Osteoblast (primary cell): ENCODE data around the gene GARIN5B. TPM values are rescaled to one million over a fixed set of nuclear protein-coding genes. Genes with fewer than 3 reads are reported as not detected.
A peak's percentile ranks its signal among the peaks of the same experiment; 100 is the strongest.

ENCODE experiments used
- DNase-seq: peaks from one replicate; pipeline ENCODE4 v3.0.0; 2011; ENCODE audit warnings: low spot score, mixed read lengths; ENCODE audit not compliant: insufficient read length; ENCODE audit errors: missing footprints
- H2AFZ ChIP-seq: 2 replicates; pipeline ENCODE4 v1.6.0; 2011; ENCODE audit warnings: mild to moderate bottlenecking, low read length
- H3K27ac ChIP-seq: 2 replicates; pipeline ENCODE4 v1.5.1; 2011; ENCODE audit warnings: mild to moderate bottlenecking, low read depth, low read length, moderate library complexity
- H3K27me3 ChIP-seq: 2 replicates; pipeline ENCODE4 v1.6.0; 2012; ENCODE audit warnings: mild to moderate bottlenecking, control low read depth, inconsistent platforms, low read length, moderate library complexity; ENCODE audit not compliant: insufficient read depth
- H3K36me3 ChIP-seq: 2 replicates; pipeline ENCODE4 v1.5.1; 2011; ENCODE audit warnings: mild to moderate bottlenecking, low read length, control low read depth, moderate library complexity; ENCODE audit not compliant: insufficient read depth
- H3K4me1 ChIP-seq: 2 replicates; pipeline ENCODE4 v1.5.1; 2011; ENCODE audit warnings: mild to moderate bottlenecking, low read length, control low read depth, moderate library complexity; ENCODE audit not compliant: insufficient read depth
- H3K4me2 ChIP-seq: 2 replicates; pipeline ENCODE4 v1.6.0; 2011; ENCODE audit warnings: mild to moderate bottlenecking, low read length; ENCODE audit not compliant: insufficient read depth
- H3K4me3 ChIP-seq: fragments of 200-600 bp; sonication (generic); 3 replicates; pipeline ENCODE4 v1.5.1; 2012; ENCODE audit warnings: mild to moderate bottlenecking, low read length, inconsistent platforms; ENCODE audit not compliant: insufficient read depth
- H3K79me2 ChIP-seq: 2 replicates; pipeline ENCODE4 v1.6.0; 2012; ENCODE audit warnings: mild to moderate bottlenecking, low read length, control low read depth, inconsistent platforms; ENCODE audit not compliant: insufficient read depth
- H3K9me3 ChIP-seq: 2 replicates; pipeline ENCODE4 v1.5.1; 2011; ENCODE audit warnings: low read depth, low read length, control low read depth
- H4K20me1 ChIP-seq: 2 replicates; pipeline ENCODE4 v1.6.0; 2012; ENCODE audit warnings: mild to moderate bottlenecking, low read length, control low read depth; ENCODE audit not compliant: insufficient read depth
- CTCF ChIP-seq: IDR thresholded peaks from 2 replicates; pipeline ENCODE4 v1.5.1; 2011; ENCODE audit warnings: mild to moderate bottlenecking, low read depth, low read length, moderate library complexity; ENCODE audit errors: extremely low read depth
- total RNA-seq: library from RNA; depleted of rRNA; stranded (reverse); fragments of >200 nt; gene quantifications from 2 replicates; pipeline ENCODE4 v1.2.3, GENCODE V29; 2012

GARIN5B gene
- total RNA-seq, 1 donor = not detected

- H3K27me3 ChIP-seq = no peaks in the 10 kb centered on the region
- H3K79me2 ChIP-seq = no peaks in the 10 kb centered on the region
- H3K4me2 ChIP-seq = no peak overlapping the region
- H3K9me3 ChIP-seq = no peaks in the 10 kb centered on the region
- no peak overlapping the region for H3K27ac ChIP-seq
- no peak overlapping the region for H2AFZ ChIP-seq
- H3K36me3 ChIP-seq = peaks cover 9% of the 10 kb centered on the region
- peak; percentile 73 for DNase-seq
- H3K4me3 ChIP-seq = no peak overlapping the region
- no peaks in the 10 kb centered on the region for H3K4me1 ChIP-seq
- no peak for TF ChIP-seq CTCF
- H4K20me1 ChIP-seq = no peaks in the 10 kb centered on the region
Observed at GRCh38 chr19:55311797-55312196, 51.3 kb downstream of the GARIN5B start.

- H3K27me3 ChIP-seq = no peaks in the 10 kb centered on the region
- no peak overlapping the region for H3K4me2 ChIP-seq
- DNase-seq = peak; percentile 62
- no peaks in the 10 kb centered on the region for H4K20me1 ChIP-seq
- no peaks in the 10 kb centered on the region for H3K4me1 ChIP-seq
- no peak for TF ChIP-seq CTCF
- no peak overlapping the region for H3K4me3 ChIP-seq
- H3K36me3 ChIP-seq = peaks cover 13% of the 10 kb centered on the region
- no peaks in the 10 kb centered on the region for H3K79me2 ChIP-seq
- H2AFZ ChIP-seq = no peak overlapping the region
- no peaks in the 10 kb centered on the region for H3K9me3 ChIP-seq
- H3K27ac ChIP-seq = no peak overlapping the region
Observed at GRCh38 chr19:55311397-55311796, 51.7 kb downstream of the GARIN5B start.

- Histone ChIP-seq H2AFZ (no peak overlapping the region), H4K20me1 (no peaks in the 10 kb centered on the region), H3K9me3 (no peaks in the 10 kb centered on the region), H3K4me2 (no peak overlapping the region), H3K4me1 (no peaks in the 10 kb centered on the region), H3K4me3 (no peak overlapping the region), H3K36me3 (peaks cover 22% of the 10 kb centered on the region), H3K27me3 (no peaks in the 10 kb centered on the region), H3K79me2 (no peaks in the 10 kb centered on the region), H3K27ac (no peak overlapping the region)
- DNase-seq = peak; percentile 80
- no peak for TF ChIP-seq CTCF
Observed at GRCh38 chr19:55310498-55310897, 52.6 kb downstream of the GARIN5B start.

DNA sequence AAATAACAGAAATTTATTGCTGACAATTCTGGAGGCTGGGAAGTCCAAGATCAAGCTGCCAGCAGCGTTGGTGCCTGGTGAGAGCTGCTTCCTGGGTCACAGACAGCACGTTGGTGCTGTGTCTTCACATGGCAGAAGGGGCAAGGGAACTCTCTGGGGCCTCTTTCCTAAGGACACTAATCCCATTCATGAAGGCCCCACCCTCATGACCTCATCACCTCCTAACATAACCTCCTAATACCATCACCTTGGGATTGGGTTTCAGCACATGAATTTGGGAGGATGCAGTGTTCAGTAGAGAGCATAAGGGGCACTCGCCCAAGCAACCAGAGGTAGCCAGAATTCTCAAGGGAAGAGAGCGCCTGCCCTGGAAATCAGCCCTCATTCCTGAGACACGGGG is 53.6 kb downstream of the GARIN5B start:
- Histone ChIP-seq H3K9me3 (no peaks in the 10 kb centered on the region), H4K20me1 (no peaks in the 10 kb centered on the region), H3K4me3 (no peak overlapping the region), H3K4me1 (no peaks in the 10 kb centered on the region), H3K79me2 (no peaks in the 10 kb centered on the region), H3K27me3 (no peaks in the 10 kb centered on the region), H3K36me3 (peaks cover 25% of the 10 kb centered on the region), H2AFZ (no peak overlapping the region), H3K27ac (no peak overlapping the region), H3K4me2 (no peak overlapping the region)
- no peak for TF ChIP-seq CTCF
- DNase-seq = no peak
